Cardiac muscle cell (in vitro differentiated cells and primary cell): Measurements from ENCODE around the gene AWAT2. TPM values are rescaled to one million over a fixed set of nuclear protein-coding genes. Genes with fewer than 3 reads are reported as not detected.
A peak's percentile ranks its signal among the peaks of the same experiment; 100 is the strongest.

Experiments
- DNase-seq, 2 donors: peaks; one replicate each; pipeline versions ENCODE4 v3.0.0 to v3.0.0-alpha.2; 2010 to 2017; ENCODE audit warnings: low read depth in 1 of 2, low spot score in 1 of 2
- H3K27ac ChIP-seq: fragments of 200-600 bp; sonication (generic); 2 replicates; pipeline ENCODE4 v1.5.1; 2016
- H3K27me3 ChIP-seq: fragments of 200-600 bp; sonication (generic); 2 replicates; pipeline ENCODE4 v1.6.0; 2016; ENCODE audit warnings: control low read depth
- H3K36me3 ChIP-seq: fragments of 200-600 bp; sonication (generic); 2 replicates; pipeline ENCODE4 v1.5.1; 2016; ENCODE audit warnings: control low read depth
- H3K4me1 ChIP-seq: fragments of 200-600 bp; sonication (generic); 2 replicates; pipeline ENCODE4 v1.8.1; 2017; ENCODE audit warnings: low read depth, mild to moderate bottlenecking, mixed run types
- H3K4me3 ChIP-seq: fragments of 200-600 bp; sonication (generic); 2 replicates; pipeline ENCODE4 v1.5.1; 2016; ENCODE audit warnings: mild to moderate bottlenecking
- H3K9me3 ChIP-seq: fragments of 200-600 bp; sonication (generic); 2 replicates; pipeline ENCODE4 v1.5.1; 2017; ENCODE audit warnings: low read depth, mild to moderate bottlenecking, control low read depth
- polyA plus RNA-seq: library from polyadenylated mRNA; unstranded; fragments of >200 nt; fragmentation: Nextera tagmentation; extraction: Ambion mirVana; gene quantifications from 2 replicates; pipeline ENCODE4 v1.2.1, GENCODE V29; 2016
- total RNA-seq: library from RNA; depleted of rRNA; stranded (reverse); fragments of >200 nt; gene quantifications from 2 replicates; pipeline ENCODE4 v1.2.3, GENCODE V29; 2016
- TF ChIP-seq, protein P1 (sequence below): IDR thresholded peaks from 2 replicates; pipeline ENCODE4 v1.5.1; 2012; ENCODE audit warnings: low read depth, mild to moderate bottlenecking, low read length

The AWAT2 gene
- total and polyA plus RNA-seq, 2 experiments from 2014 or later = not detected

GRCh38 chrX:70033348-70034051 lies 16.2 kb downstream of the AWAT2 start:
- H3K4me3 ChIP-seq = no peak overlapping the region
- no peak overlapping the region for H3K27ac ChIP-seq
- no peaks in the 10 kb centered on the region for H3K9me3 ChIP-seq
- TF ChIP-seq, protein P1, sequence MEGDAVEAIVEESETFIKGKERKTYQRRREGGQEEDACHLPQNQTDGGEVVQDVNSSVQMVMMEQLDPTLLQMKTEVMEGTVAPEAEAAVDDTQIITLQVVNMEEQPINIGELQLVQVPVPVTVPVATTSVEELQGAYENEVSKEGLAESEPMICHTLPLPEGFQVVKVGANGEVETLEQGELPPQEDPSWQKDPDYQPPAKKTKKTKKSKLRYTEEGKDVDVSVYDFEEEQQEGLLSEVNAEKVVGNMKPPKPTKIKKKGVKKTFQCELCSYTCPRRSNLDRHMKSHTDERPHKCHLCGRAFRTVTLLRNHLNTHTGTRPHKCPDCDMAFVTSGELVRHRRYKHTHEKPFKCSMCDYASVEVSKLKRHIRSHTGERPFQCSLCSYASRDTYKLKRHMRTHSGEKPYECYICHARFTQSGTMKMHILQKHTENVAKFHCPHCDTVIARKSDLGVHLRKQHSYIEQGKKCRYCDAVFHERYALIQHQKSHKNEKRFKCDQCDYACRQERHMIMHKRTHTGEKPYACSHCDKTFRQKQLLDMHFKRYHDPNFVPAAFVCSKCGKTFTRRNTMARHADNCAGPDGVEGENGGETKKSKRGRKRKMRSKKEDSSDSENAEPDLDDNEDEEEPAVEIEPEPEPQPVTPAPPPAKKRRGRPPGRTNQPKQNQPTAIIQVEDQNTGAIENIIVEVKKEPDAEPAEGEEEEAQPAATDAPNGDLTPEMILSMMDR = peak; percentile 59
- peak; percentile 41 to 50 for DNase-seq
- no peaks in the 10 kb centered on the region for H3K36me3 ChIP-seq
- no peaks in the 10 kb centered on the region for H3K27me3 ChIP-seq
- no peaks in the 10 kb centered on the region for H3K4me1 ChIP-seq

- DNase-seq = peak in 1 of 2 donors; percentile 55
- Histone ChIP-seq H3K27me3 (no peaks in the 10 kb centered on the region), H3K36me3 (no peaks in the 10 kb centered on the region), H3K27ac (no peak overlapping the region), H3K4me3 (no peak overlapping the region), H3K9me3 (no peaks in the 10 kb centered on the region), H3K4me1 (no peaks in the 10 kb centered on the region)
- TF ChIP-seq, protein P1 = peak; percentile 30
Measured at GRCh38 chrX:70032792-70033191, 16.9 kb downstream of the AWAT2 start.

DNA sequence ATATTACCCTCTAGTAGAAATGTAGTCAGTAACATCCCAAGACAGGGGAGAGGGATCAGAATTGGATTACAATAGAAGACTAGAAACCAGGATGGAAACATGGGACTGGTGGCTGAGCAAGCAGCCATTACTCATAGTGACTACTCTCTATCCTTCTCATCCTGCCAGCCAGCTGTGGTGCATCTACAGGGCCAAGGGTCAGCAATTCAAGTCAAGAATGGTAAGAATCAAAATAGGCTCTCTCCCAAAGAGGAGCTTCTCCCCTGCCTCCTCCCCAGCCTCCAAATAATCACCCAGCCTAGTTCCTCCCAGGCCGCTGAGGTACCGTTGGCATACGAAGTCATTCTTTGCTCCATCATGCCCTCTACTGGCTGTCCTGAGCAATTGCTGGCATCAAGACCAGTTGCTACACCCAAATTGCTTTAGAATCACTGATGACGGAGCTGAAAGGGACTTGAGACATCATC lies 19.4 kb downstream of the AWAT2 start:
- no peaks in the 10 kb centered on the region for H3K9me3 ChIP-seq
- no peak overlapping the region for H3K4me3 ChIP-seq
- no peaks in the 10 kb centered on the region for H3K4me1 ChIP-seq
- no peaks in the 10 kb centered on the region for H3K36me3 ChIP-seq
- peak; percentile 62 to 78 for DNase-seq
- TF ChIP-seq, protein P1 = peak; percentile 71
- H3K27ac ChIP-seq = no peak overlapping the region
- no peaks in the 10 kb centered on the region for H3K27me3 ChIP-seq

DNA sequence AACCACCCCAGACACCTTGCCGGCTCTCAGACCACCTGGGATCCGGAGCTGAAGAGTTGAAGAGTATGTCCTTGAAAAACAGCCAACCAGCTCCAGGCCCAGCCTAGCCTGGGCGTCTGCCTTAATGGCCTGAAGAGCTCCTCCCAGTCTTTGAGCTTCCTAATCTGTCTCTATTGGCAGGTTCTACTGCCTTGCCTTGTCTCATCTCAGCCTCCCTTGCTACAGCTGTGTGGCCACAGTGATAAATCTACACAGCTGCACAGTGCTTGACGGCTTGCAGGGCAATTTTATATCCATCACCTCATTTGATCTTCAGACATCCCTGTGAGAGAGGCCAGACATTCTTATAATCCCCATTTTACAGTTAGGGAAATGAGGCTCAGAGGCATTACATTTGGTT lies 19.9 kb downstream of the AWAT2 start:
- TF ChIP-seq, protein P1 = no peak
- Histone ChIP-seq H3K9me3 (no peaks in the 10 kb centered on the region), H3K27ac (no peak overlapping the region), H3K4me1 (no peaks in the 10 kb centered on the region), H3K4me3 (no peak overlapping the region), H3K27me3 (no peaks in the 10 kb centered on the region), H3K36me3 (no peaks in the 10 kb centered on the region)
- no peak for DNase-seq

- no peak overlapping the region for H3K4me3 ChIP-seq
- H3K4me1 ChIP-seq = no peaks in the 10 kb centered on the region
- peak in 1 of 2 donors; percentile 62 for DNase-seq
- no peaks in the 10 kb centered on the region for H3K9me3 ChIP-seq
- H3K27ac ChIP-seq = no peak overlapping the region
- no peaks in the 10 kb centered on the region for H3K27me3 ChIP-seq
- TF ChIP-seq, protein P1 = no peak
- no peaks in the 10 kb centered on the region for H3K36me3 ChIP-seq
Measured at GRCh38 chrX:70026851-70027200, 22.9 kb downstream of the AWAT2 start.
